HEK293 (cell line): Measurements from ENCODE around the gene METTL25B.

Experiments used
- ZNF140 ChIP-seq: fragments of 450-650 bp; formaldehyde crosslinking; IDR thresholded peaks from 2 replicates; pipeline ENCODE4 v1.5.1; 2016; ENCODE audit warnings: missing biosample characterization, missing genetic modification characterization
- TF ChIP-seq, protein P1 (sequence below): fragments of 450-650 bp; formaldehyde crosslinking; IDR thresholded peaks from 2 replicates; pipeline ENCODE4 v1.5.1; 2016; ENCODE audit warnings: missing biosample characterization, missing genetic modification characterization

DNA sequence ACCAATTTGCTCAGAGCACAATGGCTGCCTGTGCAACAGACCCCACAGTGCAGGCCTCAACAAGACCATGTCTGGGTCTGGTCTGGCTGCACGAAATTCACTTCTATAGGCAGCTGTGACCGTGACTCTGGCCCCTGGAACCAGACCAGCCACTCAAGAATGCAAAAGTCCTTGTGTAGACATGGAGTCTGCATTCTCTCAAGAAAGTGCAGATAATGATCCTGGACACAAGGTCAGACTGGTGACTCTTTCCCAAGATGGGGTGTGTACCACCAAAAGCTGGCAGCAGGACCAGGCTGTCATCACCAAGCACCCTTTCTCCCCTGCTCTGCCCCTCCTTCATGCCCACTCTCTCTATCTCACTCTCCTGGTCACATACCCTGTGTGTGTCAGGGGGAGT, 7.1 kb upstream of the METTL25B start:
- TF ChIP-seq ZNF140 (tag by site-specific recombination): no peak
- TF ChIP-seq, protein P1, sequence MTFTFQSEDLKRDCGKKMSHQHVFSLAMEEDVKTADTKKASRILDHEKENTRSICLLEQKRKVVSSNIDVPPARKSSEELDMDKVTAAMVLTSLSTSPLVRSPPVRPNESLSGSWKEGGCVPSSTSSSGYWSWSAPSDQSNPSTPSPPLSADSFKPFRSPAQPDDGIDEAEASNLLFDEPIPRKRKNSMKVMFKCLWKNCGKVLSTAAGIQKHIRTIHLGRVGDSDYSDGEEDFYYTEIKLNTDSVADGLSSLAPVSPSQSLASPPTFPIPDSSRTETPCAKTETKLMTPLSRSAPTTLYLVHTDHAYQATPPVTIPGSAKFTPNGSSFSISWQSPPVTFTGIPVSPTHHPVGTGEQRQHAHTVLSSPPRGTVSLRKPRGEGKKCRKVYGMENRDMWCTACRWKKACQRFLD: no peak
